ENCODE results near the gene LRIT2.

DNA sequence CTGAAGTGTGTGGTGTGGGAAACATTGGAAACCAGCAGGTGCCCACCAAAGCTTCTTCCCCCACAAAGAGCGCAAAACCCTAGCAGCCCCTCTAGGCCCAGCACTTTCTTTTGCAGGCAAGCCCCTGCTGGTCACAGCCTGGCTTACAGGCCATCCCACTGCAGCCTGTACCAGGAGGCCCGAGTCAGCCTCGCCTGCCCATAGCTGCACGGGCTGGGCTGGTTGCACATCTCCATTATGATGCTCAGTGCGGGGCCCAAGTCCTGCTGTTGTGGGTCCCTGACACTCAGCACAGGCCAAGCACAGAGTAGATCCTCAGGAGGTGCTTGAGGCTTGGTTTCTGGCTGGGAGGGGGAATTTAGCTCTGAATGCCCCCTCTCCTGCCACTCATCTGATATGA lies 23.0 kb downstream of the LRIT2 start:
- TF ChIP-seq, protein P1, sequence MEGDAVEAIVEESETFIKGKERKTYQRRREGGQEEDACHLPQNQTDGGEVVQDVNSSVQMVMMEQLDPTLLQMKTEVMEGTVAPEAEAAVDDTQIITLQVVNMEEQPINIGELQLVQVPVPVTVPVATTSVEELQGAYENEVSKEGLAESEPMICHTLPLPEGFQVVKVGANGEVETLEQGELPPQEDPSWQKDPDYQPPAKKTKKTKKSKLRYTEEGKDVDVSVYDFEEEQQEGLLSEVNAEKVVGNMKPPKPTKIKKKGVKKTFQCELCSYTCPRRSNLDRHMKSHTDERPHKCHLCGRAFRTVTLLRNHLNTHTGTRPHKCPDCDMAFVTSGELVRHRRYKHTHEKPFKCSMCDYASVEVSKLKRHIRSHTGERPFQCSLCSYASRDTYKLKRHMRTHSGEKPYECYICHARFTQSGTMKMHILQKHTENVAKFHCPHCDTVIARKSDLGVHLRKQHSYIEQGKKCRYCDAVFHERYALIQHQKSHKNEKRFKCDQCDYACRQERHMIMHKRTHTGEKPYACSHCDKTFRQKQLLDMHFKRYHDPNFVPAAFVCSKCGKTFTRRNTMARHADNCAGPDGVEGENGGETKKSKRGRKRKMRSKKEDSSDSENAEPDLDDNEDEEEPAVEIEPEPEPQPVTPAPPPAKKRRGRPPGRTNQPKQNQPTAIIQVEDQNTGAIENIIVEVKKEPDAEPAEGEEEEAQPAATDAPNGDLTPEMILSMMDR (IDR thresholded peaks at IDR 0.05 in 2 of 3, conservative IDR thresholded peaks at IDR 0.05 in 1 of 3; ENCODE audit: insufficient read depth in 2 of 3, low read depth in 1 of 3, low read length in 3 of 3), result 0 out of 6 replicates have a peak, but pooled peaks of 2 of the 3 experiments have one; percentile 6 to 17
- TF ChIP-seq SMARCE1 (IDR thresholded peaks at IDR 0.05) (no peak), MXI1 (IDR thresholded peaks at IDR 0.05; ENCODE audit: low read depth, low read length) (no peak), EZH2 (IDR thresholded peaks at IDR 0.05; ENCODE audit: borderline replicate concordance, low read depth, low read length) (no peak), CREBBP (IDR thresholded peaks at IDR 0.05; ENCODE audit: low read depth, low read length) (no peak), TCF7 (IDR thresholded peaks at IDR 0.05; ENCODE audit: borderline replicate concordance) (no peak)

Data from K562 (cell line).